K562 (cell line): ENCODE data around the gene MYO3B. TPM values are rescaled to one million over a fixed set of nuclear protein-coding genes. Genes with fewer than 3 reads are reported as not detected.

Experiments used
- ATAC-seq: fragments of 200-7000 bp; cut with Tn5 transposase; 3 replicates; pipeline ENCODE4 v1.9.1; 2020; ENCODE audit warnings: moderate library complexity
- BruUV-seq: library from RNA; stranded (reverse); fragments of 400-500 nt; replicated peaks from 2 replicates; lab custom pipeline; 2021; lab: Mats Ljungman, UMichigan
- CTCF ChIA-PET: fragments of 300-600 bp; formaldehyde crosslinking; extraction: SDS; loops from one replicate; lab custom pipeline; 2021; ENCODE audit warnings: low intra/inter-chr PET ratio; lab: Yijun Ruan, JAX
- POLR2A ChIA-PET: fragments of 300-600, 350-650 bp; sonication (Branson Sonifier 250); formaldehyde crosslinking; extraction: SDS; loops from one replicate; lab custom pipeline; 2021; ENCODE audit warnings: antibody characterized with exemption, inconsistent platforms; lab: Yijun Ruan, JAX
- DNase-seq, 4 experiments: peaks; one replicate each; pipeline versions ENCODE4 v3.0.0 to v3.0.0-alpha.2; 2011 to 2018; ENCODE audit warnings: low spot score in 3 of 4, mixed read lengths in 3 of 4; ENCODE audit errors: extremely low read depth in 1 of 4
- FAIRE-seq: peaks from 2 replicates; lab custom pipeline; 2011; peaks lifted over from hg19 to GRCh38; lab: Jason Lieb, UNC
- H2AFZ ChIP-seq: 2 replicates; pipeline ENCODE4 v1.6.0; 2011; ENCODE audit warnings: low read depth, low read length, control low read depth, inconsistent platforms
- H3K27ac ChIP-seq: fragments of 200-600 bp; 3 replicates; pipeline ENCODE4 v1.8.0; 2011; ENCODE audit warnings: low read depth, mild to moderate bottlenecking, control low read depth, inconsistent platforms, low read length, moderate library complexity, mixed read lengths; ENCODE audit errors: extremely low read depth
- H3K27me3 ChIP-seq, 2 experiments: fragments of 300-600 bp in 1 of 2; 2 replicates in 1 of 2; 3 replicates in 1 of 2; pipeline versions ENCODE4 v1.6.0 to v1.8.0; 2011; ENCODE audit warnings: inconsistent platforms in 2 of 2, low read length in 2 of 2, mild to moderate bottlenecking in 1 of 2, mixed read lengths in 1 of 2, moderate library complexity in 1 of 2; ENCODE audit not compliant: control insufficient read depth in 2 of 2, insufficient read depth in 2 of 2
- H3K36me3 ChIP-seq: fragments of 300-600 bp; 3 replicates; pipeline ENCODE4 v1.8.0; 2011; ENCODE audit warnings: mild to moderate bottlenecking, low read length, inconsistent platforms; ENCODE audit not compliant: control insufficient read depth, insufficient read depth
- H3K4me1 ChIP-seq, 2 experiments: fragments of 200-600 bp in 1 of 2; replicated peaks in 1 of 2; 2 replicates in 1 of 2; 3 replicates in 1 of 2; pipeline versions ENCODE4 v1.5.1 to v1.8.0; 2011; ENCODE audit warnings: inconsistent platforms in 2 of 2, low read length in 2 of 2, mild to moderate bottlenecking in 1 of 2, mixed read lengths in 1 of 2, moderate library complexity in 1 of 2; ENCODE audit not compliant: control insufficient read depth in 2 of 2, insufficient read depth in 2 of 2
- H3K4me2 ChIP-seq: 2 replicates; pipeline ENCODE4 v1.6.1; 2011; ENCODE audit warnings: low read length, control low read depth, inconsistent platforms, mixed read lengths; ENCODE audit not compliant: insufficient read depth
- H3K4me3 ChIP-seq: fragments of 200-600 bp; sonication (generic), shearing (Covaris generic); 2 replicates; pipeline ENCODE4 v1.5.1; 2016; ENCODE audit warnings: control low read depth, inconsistent platforms
- H3K79me2 ChIP-seq: fragments of 200-600 bp; 3 replicates; pipeline ENCODE4 v1.8.0; 2011; ENCODE audit warnings: low read length, inconsistent platforms; ENCODE audit not compliant: control insufficient read depth, insufficient read depth
- H3K9ac ChIP-seq, 2 experiments: 2 replicates each; pipeline versions ENCODE4 v1.6.0 to v1.6.1; 2011; ENCODE audit warnings: low read depth in 2 of 2, low read length in 2 of 2, control low read depth in 1 of 2, inconsistent platforms in 1 of 2, mild to moderate bottlenecking in 1 of 2, mixed read lengths in 1 of 2; ENCODE audit not compliant: insufficient read depth in 1 of 2
- H3K9me1 ChIP-seq: one replicate; pipeline ENCODE4 v1.6.0; 2011; ENCODE audit warnings: inconsistent platforms, mild to moderate bottlenecking, low read length, moderate library complexity; ENCODE audit not compliant: control insufficient read depth, insufficient read depth
- H3K9me3 ChIP-seq: replicated peaks from 2 replicates; pipeline ENCODE4 v1.5.1; 2011; ENCODE audit warnings: low read depth, low read length, inconsistent platforms; ENCODE audit not compliant: control insufficient read depth, insufficient read depth
- H4K20me1 ChIP-seq: replicated peaks from 2 replicates; pipeline ENCODE4 v1.6.1; 2011; ENCODE audit warnings: low read length, inconsistent platforms, mixed read lengths; ENCODE audit not compliant: control insufficient read depth, insufficient read depth
- E2F3 ChIP-seq: fragments of 250-450 bp; sonication (Bioruptor Pico); IDR thresholded peaks from 2 replicates; pipeline ENCODE4 v1.4.0; 2020; ENCODE audit warnings: mild to moderate bottlenecking
- HMG20B ChIP-seq: fragments of 250-450 bp; sonication (Bioruptor Pico); IDR thresholded peaks from 2 replicates; pipeline ENCODE4 v1.5.0; 2021; ENCODE audit warnings: mild to moderate bottlenecking
- KHSRP ChIP-seq: fragments of 450-650 bp; IDR thresholded peaks from 2 replicates; pipeline ENCODE4 v1.6.1; 2017
- MCM3 ChIP-seq: fragments of 450-650 bp; IDR thresholded peaks from 2 replicates; pipeline ENCODE4 v1.6.1; 2016
- MIER1 ChIP-seq: fragments of 450-650 bp; IDR thresholded peaks from 2 replicates; pipeline ENCODE4 v1.6.1; 2016; ENCODE audit warnings: antibody characterized with exemption, mild to moderate bottlenecking, low read depth
- RB1 ChIP-seq: fragments of 450-650 bp; IDR thresholded peaks from 2 replicates; pipeline ENCODE4 v1.6.1; 2017; ENCODE audit warnings: low read depth, mild to moderate bottlenecking
- RBFOX2 ChIP-seq: fragments of 200-400 bp; formaldehyde crosslinking; IDR thresholded peaks from 2 replicates; pipeline ENCODE4 v1.6.1; 2017; ENCODE audit warnings: low read depth, mild to moderate bottlenecking, low read length, moderate library complexity
- ZFP1 ChIP-seq: fragments of 450-650 bp; formaldehyde crosslinking; IDR thresholded peaks from 2 replicates; pipeline ENCODE4 v1.4.0; 2020; ENCODE audit warnings: mild to moderate bottlenecking, mixed read lengths
- WGBS: fragments of 100-300 bp; shearing (Covaris generic); methylation state at CpG from one replicate; pipeline ENCODE4 v1.1.6; 2016; ENCODE audit warnings: low coverage, mixed read lengths; ENCODE audit not compliant: insufficient coverage; ENCODE audit errors: missing lambda C conversion rate; 5-methylcytosine and 5-hydroxymethylcytosine counted together
- in situ Hi-C: fragments of 300-500 bp; cut with MboI; formaldehyde crosslinking; loops from 4 replicates; pipeline ENCODE4 v1.15.0; 2018; ENCODE audit warnings: inconsistent platforms, mixed read lengths
- intact Hi-C: fragments of 100-400 bp; cut with micrococcal nuclease; formaldehyde crosslinking; loops from 2 replicates; pipeline ENCODE4 v1.14.2; 2022
- polyA plus RNA-seq, 8 experiments: library from polyadenylated mRNA; depleted of rRNA in 4 of 8; stranded (reverse) in 5 of 8; unstranded in 3 of 8; fragments of >200 nt; fragmentation: Nextera tagmentation in 2 of 8; fragmentation: Illumina TruSeq in 1 of 8; extraction: Ambion mirVana in 2 of 8; extraction: Trizol in 1 of 8; gene quantifications; 2 replicates each; pipeline versions ENCODE4 v1.2.1 to v1.2.3, GENCODE V29; 2011 to 2014; ENCODE audit warnings: inconsistent platforms in 1 of 8, missing spikeins in 1 of 8
- total RNA-seq, 7 experiments: library from RNA; depleted of rRNA in 6 of 7; stranded (reverse); fragments of >200 nt in 6 of 7; fragmentation: Illumina TruSeq in 2 of 7; extraction: Trizol in 2 of 7; gene quantifications; 2 replicates each; pipeline versions ENCODE4 v1.2.1 to v1.2.3, GENCODE V29; 2011 to 2021; ENCODE audit warnings: low replicate concordance in 1 of 7
- TF ChIP-seq, protein P1 (sequence below): fragments of 200-800 bp; sonication (Bioruptor generic); IDR thresholded peaks from 2 replicates; pipeline ENCODE4 v1.6.1; 2017; ENCODE audit warnings: missing genetic modification characterization, missing compliant biosample characterization
- TF ChIP-seq, protein P2 (sequence below): fragments of 250-450 bp; sonication (Bioruptor Pico); IDR thresholded peaks from 2 replicates; pipeline ENCODE4 v1.6.1; 2021; ENCODE audit warnings: mild to moderate bottlenecking

Gene MYO3B
- total and polyA plus RNA-seq, 9 of the 15 experiments (the other 6 are each of a cell fraction or from before 2014, with no cell fraction given): 2.7 to 6.5 (median 3.6) TPM

DNA sequence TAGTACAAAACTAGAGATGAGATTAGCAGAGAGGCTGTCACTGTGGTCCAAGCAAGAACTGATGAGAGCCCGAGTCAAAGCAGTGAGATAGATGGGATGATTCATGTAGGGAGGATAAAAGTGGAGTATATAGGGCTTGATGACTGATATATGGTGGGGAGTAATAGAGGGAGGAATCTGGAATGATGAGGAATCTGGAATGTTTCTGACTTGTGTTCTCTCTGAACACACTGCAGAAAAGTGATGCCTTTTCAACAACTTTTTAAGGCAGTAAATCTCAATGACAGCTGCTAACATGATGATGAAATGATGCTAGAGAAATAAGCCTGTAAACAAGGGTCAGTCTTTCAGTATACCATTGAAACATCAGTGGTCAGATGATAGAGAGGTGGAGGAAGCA lies 393.7 kb downstream of the MYO3B start (continued):
- TF ChIP-seq HMG20B (CRISPR knock-in tag) (no peak), MIER1 (no peak), KHSRP (no peak)
- TF ChIP-seq, protein P1, sequence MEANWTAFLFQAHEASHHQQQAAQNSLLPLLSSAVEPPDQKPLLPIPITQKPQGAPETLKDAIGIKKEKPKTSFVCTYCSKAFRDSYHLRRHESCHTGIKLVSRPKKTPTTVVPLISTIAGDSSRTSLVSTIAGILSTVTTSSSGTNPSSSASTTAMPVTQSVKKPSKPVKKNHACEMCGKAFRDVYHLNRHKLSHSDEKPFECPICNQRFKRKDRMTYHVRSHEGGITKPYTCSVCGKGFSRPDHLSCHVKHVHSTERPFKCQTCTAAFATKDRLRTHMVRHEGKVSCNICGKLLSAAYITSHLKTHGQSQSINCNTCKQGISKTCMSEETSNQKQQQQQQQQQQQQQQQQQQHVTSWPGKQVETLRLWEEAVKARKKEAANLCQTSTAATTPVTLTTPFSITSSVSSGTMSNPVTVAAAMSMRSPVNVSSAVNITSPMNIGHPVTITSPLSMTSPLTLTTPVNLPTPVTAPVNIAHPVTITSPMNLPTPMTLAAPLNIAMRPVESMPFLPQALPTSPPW (CRISPR knock-in tag): no peak

DNA sequence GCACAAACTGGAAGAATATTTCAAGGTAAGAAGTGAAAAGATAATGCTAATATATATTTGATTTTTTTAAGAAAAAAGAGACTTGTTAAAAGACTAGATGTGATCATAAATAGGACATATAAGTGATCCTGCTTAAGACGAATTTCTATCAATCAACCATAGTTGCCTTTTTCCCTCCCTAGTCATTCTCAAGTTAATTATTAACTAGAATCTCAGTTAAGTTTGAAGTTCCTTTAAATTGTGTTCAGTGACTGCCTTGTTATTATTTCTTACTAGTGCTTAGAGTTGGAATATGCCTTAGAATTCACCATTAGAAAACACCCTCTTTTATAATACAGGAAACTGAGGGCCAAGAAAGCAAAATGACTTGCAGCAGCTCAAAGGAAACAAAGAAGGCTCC lies 395.7 kb downstream of the MYO3B start:
- intact Hi-C loops: no loop called here
- no peaks in the 10 kb centered on the region for H3K4me1 ChIP-seq
- WGBS: 0% methylated on average over 1 of the region's 1 CpG
- no peak for FAIRE-seq
- H3K79me2 ChIP-seq: no peaks in the 10 kb centered on the region
- DNase-seq: no peak
- no peak for TF ChIP-seq RBFOX2
- TF ChIP-seq E2F3: no peak
- TF ChIP-seq, protein P2, sequence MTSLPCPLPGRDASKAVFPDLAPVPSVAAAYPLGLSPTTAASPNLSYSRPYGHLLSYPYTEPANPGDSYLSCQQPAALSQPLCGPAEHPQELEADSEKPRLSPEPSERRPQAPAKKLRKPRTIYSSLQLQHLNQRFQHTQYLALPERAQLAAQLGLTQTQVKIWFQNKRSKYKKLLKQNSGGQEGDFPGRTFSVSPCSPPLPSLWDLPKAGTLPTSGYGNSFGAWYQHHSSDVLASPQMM (CRISPR knock-in tag): no peak
- no peak for TF ChIP-seq RB1
- no peak for TF ChIP-seq ZFP1
- no peak for TF ChIP-seq MCM3
- H4K20me1 ChIP-seq: no peaks in the 10 kb centered on the region
- no peak overlapping the region for H3K9ac ChIP-seq
- no peak overlapping the region for H3K27ac ChIP-seq
- H3K36me3 ChIP-seq: no peaks in the 10 kb centered on the region
- ChIA-PET CTCF (no interaction called here), POLR2A (no interaction called here)
- H3K9me3 ChIP-seq: no peaks in the 10 kb centered on the region
- H3K4me2 ChIP-seq: no peak overlapping the region
- in situ Hi-C loops: no loop called here
- no TSS peak for BruUV-seq
- H2AFZ ChIP-seq: no peak overlapping the region
- no peaks in the 10 kb centered on the region for H3K9me1 ChIP-seq
- no peak for ATAC-seq
- peaks cover 0 to 4% of the 10 kb centered on the region in 2 experiments; a peak in 1 of 5 replicates for H3K27me3 ChIP-seq
- H3K4me3 ChIP-seq: no peak overlapping the region
